Right lobe of liver (tissue), 6 donors: ENCODE data around the gene FFAR3. TPM values are rescaled to one million over a fixed set of nuclear protein-coding genes. Genes with fewer than 3 reads are reported as not detected.

ENCODE experiments used
- ATAC-seq, 4 donors: fragments of 200-7000 bp; cut with Tn5 transposase; one replicate each; pipeline ENCODE4 v1.9.1; 2020; ENCODE audit warnings: mild to moderate bottlenecking in 4 of 4, moderate library complexity in 4 of 4
- DNase-seq, 3 donors: peaks; one replicate each; pipeline ENCODE4 v3.0.0-alpha.2; 2020
- H3K27ac ChIP-seq, 3 donors: fragments of 200-600 bp; one replicate each; pipeline ENCODE4 v1.8.0; 2022
- H3K27me3 ChIP-seq, 2 donors: fragments of 200-600 bp; one replicate each; pipeline ENCODE4 v1.8.0; 2022
- H3K36me3 ChIP-seq, 4 donors: fragments of 200-600 bp; sonication (generic) in 1 of 4; one replicate each; pipeline versions ENCODE4 v1.5.1 to v1.8.0; 2017 to 2022; ENCODE audit warnings: control low read depth in 1 of 4
- H3K4me1 ChIP-seq, 4 donors: fragments of 200-600 bp; sonication (generic) in 1 of 4; one replicate each; pipeline versions ENCODE4 v1.5.1 to v1.8.0; 2017 to 2022; ENCODE audit warnings: control low read depth in 1 of 4
- H3K4me3 ChIP-seq, 3 donors: fragments of 200-600 bp; one replicate each; pipeline ENCODE4 v1.8.0; 2022
- H3K9me3 ChIP-seq, 4 donors: fragments of 200-600 bp; sonication (generic) in 1 of 4; one replicate each; pipeline versions ENCODE4 v1.5.1 to v1.8.0; 2017 to 2022; ENCODE audit warnings: control low read depth in 1 of 4
- CTCF ChIP-seq, 4 donors: fragments of 200-600 bp in 3 of 4; fragments of 450-650 bp in 1 of 4; IDR thresholded peaks; one replicate each; pipeline versions ENCODE4 v1.5.1 to v1.8.0; 2016 to 2022; ENCODE audit warnings: antibody characterized with exemption in 4 of 4, mild to moderate bottlenecking in 2 of 4
- POLR2A ChIP-seq: fragments of 450-650 bp; IDR thresholded peaks from one replicate; pipeline ENCODE4 v1.6.1; 2017; ENCODE audit warnings: antibody characterized with exemption, mild to moderate bottlenecking
- WGBS: methylation state at CpG from one replicate; pipeline ENCODE4 v1.1.6; 2018; ENCODE audit warnings: low coverage, low lambda C conversion rate; ENCODE audit not compliant: insufficient coverage; ENCODE audit errors: missing lambda C conversion rate; 5-methylcytosine and 5-hydroxymethylcytosine counted together
- intact Hi-C, 2 donors: fragments of 100-400 bp; cut with DNase I; formaldehyde crosslinking; loops; one replicate each; pipeline versions ENCODE4 v1.11.2 to v1.14.1; 2022
- total RNA-seq, 6 experiments: library from RNA; depleted of rRNA in 2 of 6; stranded (reverse); fragments of >200 nt in 2 of 6; fragmentation: NEBNext Ultra II Directional in 3 of 6; extraction: Animal tissue kit (Norgen Biotek cat#: 25700) in 3 of 6; gene quantifications; one replicate each; pipeline versions ENCODE4 v1.1.0 to v1.2.4, GENCODE V29; 2016 to 2023
- donor health status: DM: no; HTN: yes; CAD: no.
- donor health status: DM: no; HTN: no; CAD: no.
- donor health status: DM: no; HTN: no; CAD: no.
- donor health status: DM: no; HTN: yes; CAD: no.
- donor health status: DM: no; HTN: yes; CAD: no.

FFAR3 gene
- total RNA-seq, 6 experiments from 2014 or later: 0.27 TPM; not detected in 5

- no peak for TF ChIP-seq CTCF (IDR thresholded peaks at IDR 0.05)
- no peak for TF ChIP-seq POLR2A
- H3K27ac ChIP-seq: no peak overlapping the region
- H3K36me3 ChIP-seq: no peaks in the 10 kb centered on the region
- H3K4me3 ChIP-seq: no peak overlapping the region
- H3K9me3 ChIP-seq: no peaks in the 10 kb centered on the region
- no peaks in the 10 kb centered on the region for H3K27me3 ChIP-seq
- 100% methylated on average over 3 of the region's 9 CpGs for WGBS
- ATAC-seq (no peak), DNase-seq (no peak)
- no peaks in the 10 kb centered on the region for H3K4me1 ChIP-seq
- intact Hi-C loops: no loop called here
Observed at GRCh38 chr19:35315883-35316282, 42.4 kb upstream of the FFAR3 start.

GRCh38 chr19:35316560-35316959 is 41.7 kb upstream of the FFAR3 start:
- H3K27ac ChIP-seq: no peak overlapping the region
- no peak overlapping the region for H3K4me3 ChIP-seq
- TF ChIP-seq POLR2A (no peak), CTCF (IDR thresholded peaks at IDR 0.05) (no peak)
- DNase-seq: no peak
- no peaks in the 10 kb centered on the region for H3K36me3 ChIP-seq
- H3K27me3 ChIP-seq: no peaks in the 10 kb centered on the region
- no peak for ATAC-seq
- no peaks in the 10 kb centered on the region for H3K9me3 ChIP-seq
- no peaks in the 10 kb centered on the region for H3K4me1 ChIP-seq
- intact Hi-C loops: no loop called here
- 65% methylated on average over 8 of the region's 9 CpGs for WGBS

- intact Hi-C loops: no loop called here
- Histone ChIP-seq H3K9me3 (no peaks in the 10 kb centered on the region), H3K36me3 (no peaks in the 10 kb centered on the region), H3K27ac (no peak overlapping the region), H3K4me1 (no peaks in the 10 kb centered on the region), H3K4me3 (no peak overlapping the region), H3K27me3 (no peaks in the 10 kb centered on the region)
- peak; percentile 9 to 43 (median 18) for ATAC-seq
- WGBS: 68% methylated on average over 7 of the region's 7 CpGs
- TF ChIP-seq CTCF (IDR thresholded peaks at IDR 0.05) (no peak), POLR2A (no peak)
- DNase-seq: no peak
Observed at GRCh38 chr19:35317464-35318043, 40.7 kb upstream of the FFAR3 start.

- 63% methylated on average over 6 of the region's 16 CpGs for WGBS
- DNase-seq (peak in 2 of 3 donors; percentile 67 to 81), ATAC-seq (peak; percentile 68 to 83 (median 76))
- H3K27ac ChIP-seq: peak overlapping the region in 1 of 3 donors; percentile 33
- intact Hi-C loops: no loop called here
- H3K9me3 ChIP-seq: no peaks in the 10 kb centered on the region
- H3K27me3 ChIP-seq: no peaks in the 10 kb centered on the region
- H3K36me3 ChIP-seq: no peaks in the 10 kb centered on the region
- no peak overlapping the region for H3K4me3 ChIP-seq
- TF ChIP-seq POLR2A (no peak), CTCF (IDR thresholded peaks at IDR 0.05) (no peak)
- H3K4me1 ChIP-seq: no peaks in the 10 kb centered on the region
Observed at GRCh38 chr19:35318679-35319448, 39.4 kb upstream of the FFAR3 start.
